GM10847 (cell line): Measurements from ENCODE around the gene MYO9B.

Experiments used
- POLR2A ChIP-seq: IDR thresholded peaks from 2 replicates; pipeline ENCODE4 v1.6.1; 2011; ENCODE audit not compliant: insufficient read length; ENCODE audit errors: extremely low read depth

MYO9B gene

DNA sequence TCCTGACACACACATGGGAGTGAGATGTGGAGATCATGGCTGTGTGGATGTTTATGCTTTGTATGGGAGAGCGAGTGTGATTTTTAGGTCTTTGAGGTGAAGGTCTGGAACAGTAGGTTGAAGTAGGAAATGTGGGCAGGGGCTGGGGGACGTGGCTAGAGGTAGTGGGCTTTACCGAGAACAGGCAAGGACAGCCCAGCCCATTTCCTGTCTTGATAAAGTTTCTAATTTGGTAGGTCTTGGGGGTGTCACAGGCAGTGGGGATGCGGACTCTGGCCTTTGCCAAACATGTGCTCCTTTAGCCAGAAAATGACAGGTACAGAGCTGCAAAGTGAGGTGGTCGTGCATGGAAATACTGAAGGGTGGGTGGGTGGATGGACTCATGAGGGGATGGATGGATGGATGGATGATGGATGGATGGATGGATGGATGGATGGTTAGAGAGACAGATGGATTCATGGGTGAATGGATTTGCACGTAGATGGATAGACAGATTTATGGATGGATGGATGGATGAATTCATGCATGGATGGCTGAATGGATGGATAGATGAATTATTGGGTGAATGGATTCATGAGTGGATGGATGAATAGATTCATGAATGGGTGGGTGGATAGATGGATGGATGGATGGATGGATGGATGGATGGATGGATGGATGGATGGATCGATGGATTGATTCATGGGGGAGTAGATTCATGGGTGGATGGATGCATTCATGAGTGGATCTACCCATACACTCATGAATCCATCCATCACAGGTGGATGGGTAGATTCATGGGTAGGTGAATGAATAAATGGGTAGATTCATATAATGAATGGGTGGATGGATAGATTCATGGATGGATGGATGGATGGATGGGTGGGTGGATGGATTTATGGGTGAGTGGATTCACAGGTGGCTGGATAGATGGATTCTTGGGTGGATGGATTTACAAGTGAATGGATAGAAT lies 70.2 kb downstream of the MYO9B start:
- TF ChIP-seq POLR2A, result no peak

DNA sequence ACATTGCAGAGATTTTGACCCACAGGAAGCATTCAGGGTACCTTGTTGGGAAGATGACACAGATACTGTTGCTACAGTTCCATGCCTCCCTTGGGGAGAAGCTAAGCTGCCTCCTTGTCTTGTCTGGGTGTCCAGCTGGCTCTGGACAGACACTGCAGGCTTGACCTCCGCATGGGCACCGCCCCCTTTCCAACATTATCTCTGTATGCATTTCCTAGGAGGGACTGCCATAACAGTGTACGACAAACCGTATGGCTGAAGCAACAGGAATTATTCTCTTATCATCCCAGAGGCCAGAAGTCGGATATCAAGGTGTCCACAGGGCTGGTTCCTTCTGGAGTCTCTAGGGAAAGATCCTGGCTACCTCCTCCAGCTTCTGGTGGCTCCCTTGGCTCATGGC lies 72.6 kb downstream of the MYO9B start:
- no peak for TF ChIP-seq POLR2A

DNA sequence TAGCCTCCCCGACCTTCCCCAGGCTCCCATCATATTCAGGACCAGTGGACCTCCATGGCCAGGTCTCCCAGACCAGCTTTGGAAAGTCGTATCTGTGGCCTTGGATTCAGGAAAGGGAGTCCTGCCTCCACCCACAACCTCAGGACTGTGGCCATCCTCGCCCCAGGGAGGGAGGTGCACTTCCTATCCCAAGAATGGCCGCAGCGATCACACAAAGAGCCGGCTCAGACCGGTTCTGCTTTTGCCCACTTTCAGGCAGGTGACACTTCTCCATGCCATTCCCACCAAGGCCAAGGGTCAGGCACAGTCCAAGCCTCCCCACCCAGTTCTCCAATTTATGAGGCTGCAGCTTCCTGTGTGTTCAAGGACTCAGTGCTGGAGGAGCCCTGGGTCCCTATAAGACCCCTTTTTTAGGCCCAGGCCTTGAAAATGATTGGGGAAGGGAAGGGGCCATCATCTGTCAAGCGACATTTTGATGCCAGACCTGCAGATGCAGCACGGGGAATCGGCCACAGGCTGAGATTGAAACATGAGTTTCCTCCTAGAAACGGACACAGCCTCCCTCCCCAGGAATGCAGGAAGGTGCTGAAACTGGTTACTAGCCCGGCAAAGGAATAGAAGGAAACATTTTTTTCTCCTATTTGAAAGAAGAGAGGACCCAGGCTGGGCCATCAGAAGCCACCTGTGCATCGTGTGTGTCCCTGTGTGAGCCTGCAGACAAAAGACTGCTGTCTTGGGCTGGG lies 74.0 kb downstream of the MYO9B start:
- no peak for TF ChIP-seq POLR2A

DNA sequence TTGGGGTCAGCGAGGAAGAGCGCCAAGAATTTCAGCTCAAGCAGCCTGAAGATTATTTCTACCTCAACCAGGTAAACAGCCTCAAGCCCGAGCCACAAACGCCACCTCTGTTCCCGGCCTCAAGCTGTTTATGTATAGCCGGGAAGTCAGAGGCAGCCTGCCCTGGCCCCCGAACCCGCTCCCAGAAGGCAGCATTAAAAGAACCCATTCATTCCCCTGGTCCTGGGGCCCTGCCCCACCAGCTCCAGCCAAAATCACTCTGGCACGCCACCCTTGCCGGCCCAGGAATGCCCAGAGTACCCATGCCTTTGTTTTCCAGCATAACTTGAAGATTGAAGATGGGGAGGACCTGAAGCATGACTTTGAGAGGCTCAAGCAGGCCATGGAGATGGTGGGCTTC lies 78.4 kb downstream of the MYO9B start:
- TF ChIP-seq POLR2A, result no peak

DNA sequence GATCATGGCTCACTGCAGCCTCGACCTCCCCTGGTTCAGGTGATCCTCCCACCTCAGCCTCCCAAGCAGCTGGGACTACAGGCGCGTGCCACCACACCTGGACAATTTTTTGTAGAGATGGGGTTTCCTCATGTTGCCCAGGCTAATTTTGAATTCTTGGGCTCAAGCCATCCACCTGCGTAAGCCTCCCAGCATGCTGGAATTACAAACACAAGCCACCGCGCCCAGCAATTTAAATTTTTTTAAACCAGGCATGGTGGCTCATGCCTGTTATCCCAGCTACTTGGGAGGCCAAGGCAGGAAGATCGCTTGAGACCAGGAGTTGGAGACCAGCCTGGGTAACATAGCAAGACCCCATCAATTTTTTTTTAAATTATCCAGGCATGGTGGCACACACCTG lies 79.7 kb downstream of the MYO9B start:
- TF ChIP-seq POLR2A, result no peak

DNA sequence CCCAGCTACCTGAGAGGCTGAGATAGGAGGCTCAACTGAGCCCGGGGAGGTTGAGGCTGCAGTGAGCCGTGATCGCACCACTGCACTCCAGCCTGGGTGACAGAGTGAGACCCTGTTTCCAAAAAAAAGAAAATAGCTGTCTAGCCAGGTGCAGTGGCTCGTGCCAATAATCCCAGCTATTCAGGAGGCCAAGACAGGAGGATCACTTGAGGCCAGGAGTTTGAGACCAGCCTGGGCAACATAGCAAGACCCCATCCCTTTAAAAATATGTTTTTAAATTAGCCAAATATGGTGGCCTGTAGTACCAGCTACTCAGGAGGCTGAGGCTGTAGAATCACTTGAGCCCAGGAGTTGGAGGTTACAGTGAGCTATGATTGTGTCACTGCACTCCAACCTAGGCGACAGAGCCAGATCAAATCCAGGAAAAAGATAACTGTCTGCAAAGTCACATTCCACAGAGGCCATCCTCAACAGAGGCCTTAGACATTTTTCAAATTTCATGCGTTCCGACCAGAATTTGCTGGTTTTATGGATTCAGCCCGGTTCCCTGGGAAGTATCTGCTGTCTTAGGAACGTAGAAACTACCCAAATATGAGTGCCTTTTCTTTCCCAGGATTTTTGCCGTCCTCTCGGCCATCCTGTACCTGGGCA lies 80.8 kb downstream of the MYO9B start:
- no peak for TF ChIP-seq POLR2A

DNA sequence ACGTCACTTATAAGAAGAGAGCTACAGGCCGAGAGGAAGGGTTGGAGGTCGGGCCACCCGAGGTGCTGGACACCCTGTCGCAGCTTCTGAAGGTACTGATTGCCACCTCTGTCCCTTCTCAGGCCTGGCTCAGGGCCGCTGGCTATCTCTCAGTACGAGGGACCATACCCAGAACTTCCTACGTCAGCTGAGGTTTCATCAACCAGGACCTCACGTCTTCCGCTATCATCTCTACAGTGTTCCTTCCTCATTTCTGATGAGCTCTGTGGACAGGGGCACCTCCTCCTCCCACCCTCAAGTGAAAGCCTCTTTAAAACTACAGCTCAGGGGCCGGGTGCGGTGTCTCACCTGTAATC lies 81.3 kb downstream of the MYO9B start:
- TF ChIP-seq POLR2A, result no peak

DNA sequence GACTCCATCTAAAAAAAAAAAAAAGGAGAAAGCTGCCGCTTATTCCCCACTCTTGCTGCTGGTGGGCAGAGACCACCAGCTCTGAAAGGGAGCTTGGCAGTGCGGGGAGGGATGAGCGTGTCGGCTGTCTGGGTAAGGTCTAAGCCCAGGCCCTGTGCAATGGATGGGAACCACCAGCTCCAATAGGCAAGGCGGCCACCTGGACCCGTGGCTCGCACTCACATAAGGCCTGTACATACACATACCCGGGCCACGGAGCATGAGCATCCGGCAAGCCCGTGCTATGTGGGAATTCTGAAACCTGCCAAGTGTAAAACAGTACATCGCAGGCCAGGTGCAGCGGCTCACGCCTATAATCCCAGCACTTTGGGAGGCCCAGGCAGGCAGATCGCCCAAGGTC lies 83.0 kb downstream of the MYO9B start:
- TF ChIP-seq POLR2A, result no peak

DNA sequence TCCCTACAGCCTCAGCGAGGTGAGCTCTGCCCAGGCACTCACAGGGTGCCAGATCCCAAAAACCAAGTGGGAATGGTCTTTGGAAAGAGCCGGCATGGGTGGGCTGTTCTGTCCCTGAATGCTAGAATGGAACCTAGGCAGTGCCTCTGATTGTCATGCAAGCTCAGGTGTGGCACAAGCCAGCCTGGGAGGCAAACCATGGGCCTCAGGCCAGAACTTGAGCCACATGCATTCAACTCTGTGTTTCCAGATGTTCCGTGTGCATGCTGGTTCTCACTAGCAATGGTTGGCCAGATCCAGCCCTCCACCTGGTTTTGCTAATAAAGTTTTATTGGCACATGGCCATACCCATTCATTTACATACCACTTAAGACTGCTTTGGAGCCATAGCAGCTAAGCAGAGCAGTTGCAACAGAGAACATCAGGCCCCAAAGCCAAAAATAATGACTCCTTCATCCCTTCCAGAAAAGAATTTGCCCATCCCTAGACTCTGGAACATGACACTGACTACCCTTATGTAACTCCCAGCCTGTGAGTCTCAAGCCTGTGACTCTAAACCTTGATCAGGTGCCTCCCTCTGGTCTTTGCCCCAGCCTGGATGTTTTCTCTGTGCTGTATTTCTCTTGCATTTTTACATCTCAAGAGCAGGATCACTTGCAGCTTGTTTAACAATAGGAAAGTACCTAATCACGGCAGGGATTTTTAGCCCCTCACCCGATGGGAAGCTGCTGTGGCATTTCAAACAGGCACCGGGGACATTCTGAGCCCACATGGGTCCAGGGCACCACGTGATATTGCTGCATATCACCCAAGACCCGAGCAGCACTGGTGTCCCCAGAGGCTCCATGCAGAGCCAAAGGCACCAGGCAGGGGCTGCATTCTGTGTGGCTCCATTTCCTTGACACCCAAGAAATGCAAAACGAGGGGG lies 84.2 kb downstream of the MYO9B start:
- TF ChIP-seq POLR2A, result no peak

DNA sequence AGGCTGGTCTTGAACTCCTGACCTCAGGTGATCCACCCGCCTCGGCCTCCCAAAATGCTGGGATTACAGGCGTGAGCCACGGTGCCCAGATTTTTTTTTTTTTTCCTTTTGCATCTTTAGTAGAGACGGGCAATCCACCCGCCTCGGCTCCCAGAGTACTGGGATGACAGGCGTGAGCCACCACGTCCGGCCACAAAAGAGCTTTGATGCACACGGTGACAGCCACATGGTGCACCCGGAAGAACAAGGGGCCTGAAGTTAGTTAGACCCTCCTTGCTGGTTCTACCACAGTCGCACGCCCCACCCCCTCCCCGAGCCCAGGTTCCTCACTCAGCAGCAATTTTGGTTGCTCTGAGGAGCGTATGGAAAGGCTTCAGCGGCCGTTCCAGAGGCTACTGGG lies 85.3 kb downstream of the MYO9B start:
- TF ChIP-seq POLR2A, result no peak

DNA sequence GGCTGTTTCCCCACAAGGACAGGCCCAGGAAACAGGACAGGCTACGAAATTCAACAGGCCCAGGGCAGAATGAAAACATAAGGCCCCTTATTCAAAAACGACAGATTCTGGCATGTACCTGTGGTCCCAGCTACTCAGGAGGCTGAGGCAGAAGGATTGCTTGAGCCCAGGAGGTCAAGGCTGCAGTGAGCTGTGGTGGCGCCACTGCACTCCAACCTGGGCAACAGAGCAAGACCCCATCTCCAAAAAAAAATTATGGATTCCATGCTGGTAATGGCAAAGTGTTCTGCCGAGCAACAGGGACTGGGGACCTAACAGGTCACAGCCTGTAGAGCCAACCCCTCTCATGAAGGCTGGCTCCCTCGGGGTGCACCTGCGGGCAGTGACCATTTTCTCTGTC lies 87.0 kb downstream of the MYO9B start:
- no peak for TF ChIP-seq POLR2A

DNA sequence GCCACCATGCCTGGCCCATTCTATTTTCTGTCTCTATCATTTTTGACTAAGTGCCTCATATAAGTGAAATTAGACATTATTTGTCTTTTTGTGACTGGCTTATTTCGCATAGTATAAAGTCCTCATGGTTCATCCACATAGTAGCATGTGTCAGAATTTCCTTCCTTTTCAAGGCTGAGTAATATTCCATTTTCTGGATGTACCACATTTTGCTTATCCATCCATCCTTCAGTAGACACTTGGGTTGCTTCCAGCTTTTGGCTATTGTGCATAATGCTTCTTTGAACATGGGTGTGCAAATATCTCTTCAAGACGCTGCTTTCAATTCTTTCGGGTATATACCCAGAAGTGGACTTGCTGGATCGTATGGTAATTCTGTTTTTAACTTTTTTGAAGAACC lies 88.1 kb downstream of the MYO9B start:
- no peak for TF ChIP-seq POLR2A

DNA sequence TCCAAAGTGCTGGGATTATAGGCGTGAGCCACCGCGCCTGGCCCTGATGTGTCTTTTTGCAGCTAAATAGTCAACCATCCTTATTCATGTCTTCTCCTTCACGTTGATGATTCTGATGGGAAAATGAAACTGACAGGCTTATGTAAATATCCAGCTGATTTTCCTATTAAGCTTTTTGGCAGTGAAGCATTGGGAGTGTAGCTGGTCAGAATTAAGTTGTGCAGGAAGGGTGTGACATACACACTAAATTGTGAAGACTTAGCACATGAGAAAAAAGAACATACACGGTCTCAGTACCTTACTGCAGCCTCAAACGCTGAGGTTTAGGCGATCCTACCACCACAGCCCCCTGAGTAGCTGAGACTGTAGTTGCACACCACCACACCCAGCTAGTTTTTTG lies 89.1 kb downstream of the MYO9B start:
- no peak for TF ChIP-seq POLR2A

DNA sequence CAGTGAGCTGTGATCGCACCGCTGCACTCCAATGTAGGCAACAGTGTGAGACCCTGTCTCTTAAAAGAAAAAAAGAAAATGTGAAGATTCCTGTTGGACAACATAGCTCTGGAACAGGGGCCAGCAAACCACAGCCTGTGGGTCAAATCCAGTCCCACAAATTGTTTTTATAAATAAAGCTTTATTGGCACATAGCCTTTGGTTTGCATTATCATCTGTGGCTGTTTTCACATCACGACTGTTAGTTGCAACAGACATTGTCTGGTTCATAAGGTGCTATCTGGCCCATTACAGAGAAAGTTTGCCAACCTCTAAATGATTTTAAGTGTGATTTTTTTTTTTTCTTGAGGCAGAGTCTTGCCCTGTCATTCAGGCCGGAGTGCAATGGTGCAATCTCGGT lies 90.1 kb downstream of the MYO9B start:
- no peak for TF ChIP-seq POLR2A
